Left colon (tissue), 2 donors: Measurements from ENCODE around the gene KCNK7. TPM values are rescaled to one million over a fixed set of nuclear protein-coding genes. Genes with fewer than 3 reads are reported as not detected.
A peak's percentile ranks its signal among the peaks of the same experiment; 100 is the strongest.
"Not testable (repeated sequence)": the region's sequence is repeated elsewhere in the genome, so short reads cannot be mapped to it uniquely, and the experiment has no call there.

Experiments used
- ATAC-seq: fragments of 200-7000 bp; cut with Tn5 transposase; one replicate; pipeline ENCODE4 v1.9.1; 2020; ENCODE audit warnings: mild to moderate bottlenecking, moderate library complexity
- DNase-seq, 2 donors: peaks; one replicate each; pipeline ENCODE4 v3.0.0-alpha.2; 2020
- intact Hi-C, 2 donors: fragments of 100-400 bp; cut with DNase I in 1 of 2; cut with micrococcal nuclease in 1 of 2; formaldehyde crosslinking; loops; one replicate each; pipeline versions ENCODE4 v1.11.2 to v1.14.0; 2022; cut with DNase I, micrococcal nuclease
- long read RNA-seq: library from polyadenylated mRNA; unstranded; transcript quantifications from one replicate; pipeline ENCODE4 v2.0.0, GENCODE V29; 2021
- total RNA-seq, 2 donors: library from RNA; stranded (reverse); fragmentation: NEBNext Ultra II Directional; extraction: Animal tissue kit (Norgen Biotek cat#: 25700); gene quantifications; one replicate each; pipeline ENCODE4 v1.2.1, GENCODE V29; 2021
- donor health status: DM: no; HTN: no; CAD: no.
- donor health status: DM: yes; HTN: yes; CAD: no.

The KCNK7 gene
- 1 to 10 TPM in 1 of 2 donors, under 1 TPM in 1; 0.40 to 1.3 TPM for total RNA-seq
- long read RNA-seq = 0 reads

DNA sequence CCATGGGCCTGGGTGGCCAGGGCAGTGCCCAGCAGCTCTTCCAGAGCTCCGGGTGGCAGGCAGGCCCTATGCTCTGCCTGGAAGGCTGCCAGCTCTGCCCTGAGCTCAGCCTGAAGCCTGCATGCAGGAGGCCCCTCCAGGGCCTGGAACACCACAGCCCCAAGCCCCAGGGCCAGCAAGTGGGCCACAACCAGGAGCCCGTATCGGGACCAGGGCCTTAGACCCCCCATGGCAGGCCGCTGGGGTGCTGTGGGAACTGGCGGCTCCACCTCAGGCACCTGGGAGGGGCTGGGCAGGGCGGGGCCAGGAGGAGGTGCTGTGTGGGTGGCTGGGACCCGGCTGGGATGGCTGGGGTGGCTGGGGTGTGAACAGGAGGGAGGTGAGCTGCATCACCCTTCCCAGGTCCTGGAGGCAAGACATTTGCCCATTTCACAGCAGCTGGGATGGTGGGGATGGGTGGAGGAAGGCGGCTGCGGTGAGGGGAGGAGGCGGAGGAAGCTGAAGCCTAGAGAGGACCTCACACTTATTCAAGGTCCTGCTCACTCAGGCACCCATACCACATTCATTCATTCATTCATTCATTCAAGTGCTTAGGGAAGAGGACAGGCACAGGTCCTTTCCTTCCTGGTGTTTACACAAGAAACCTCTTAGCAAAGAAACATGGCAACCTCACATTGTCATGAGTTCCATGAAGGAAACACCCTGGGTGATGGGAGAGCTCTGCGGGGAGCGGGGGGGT lies at the start of gene KCNK7:
Gene KCNK7, minus strand, starts transcription at position 258 of the 739 bp plus-strand sequence. Its CDS starts 28 bp downstream, at position 230.
- intact Hi-C loops = no loop called here
- DNase-seq = peak in 1 of 2 donors; percentile 47
- peak; percentile 39 for ATAC-seq

GRCh38 chr11:65644837-65645236 lies 49.2 kb upstream of the KCNK7 start:
- intact Hi-C loops = no loop called here
- DNase-seq (no peak), ATAC-seq (no peak)

DNA sequence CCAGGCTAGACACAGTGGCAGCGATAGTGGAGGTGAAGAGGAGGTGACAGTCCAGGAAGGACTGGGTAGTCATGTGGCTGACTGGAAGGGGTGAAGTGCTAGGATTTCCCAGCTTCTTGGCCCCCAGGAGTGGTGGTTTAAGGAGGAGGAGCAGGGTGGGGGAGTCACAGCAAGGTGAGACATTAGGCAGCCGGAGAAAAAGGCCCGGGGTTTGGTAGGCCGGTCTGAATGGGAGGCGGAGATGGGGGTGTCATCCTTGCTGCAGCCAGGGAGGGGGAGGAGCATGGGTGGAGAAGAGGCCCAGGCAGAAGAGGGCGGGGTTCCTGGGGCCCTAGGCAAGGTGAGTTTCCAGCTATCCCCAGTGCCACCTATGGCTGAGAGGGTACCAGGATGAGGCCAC lies 48.4 kb upstream of the KCNK7 start:
- ATAC-seq (peak; percentile 38), DNase-seq (peak in 1 of 2 donors; percentile 42)
- intact Hi-C loops = no loop called here

DNA sequence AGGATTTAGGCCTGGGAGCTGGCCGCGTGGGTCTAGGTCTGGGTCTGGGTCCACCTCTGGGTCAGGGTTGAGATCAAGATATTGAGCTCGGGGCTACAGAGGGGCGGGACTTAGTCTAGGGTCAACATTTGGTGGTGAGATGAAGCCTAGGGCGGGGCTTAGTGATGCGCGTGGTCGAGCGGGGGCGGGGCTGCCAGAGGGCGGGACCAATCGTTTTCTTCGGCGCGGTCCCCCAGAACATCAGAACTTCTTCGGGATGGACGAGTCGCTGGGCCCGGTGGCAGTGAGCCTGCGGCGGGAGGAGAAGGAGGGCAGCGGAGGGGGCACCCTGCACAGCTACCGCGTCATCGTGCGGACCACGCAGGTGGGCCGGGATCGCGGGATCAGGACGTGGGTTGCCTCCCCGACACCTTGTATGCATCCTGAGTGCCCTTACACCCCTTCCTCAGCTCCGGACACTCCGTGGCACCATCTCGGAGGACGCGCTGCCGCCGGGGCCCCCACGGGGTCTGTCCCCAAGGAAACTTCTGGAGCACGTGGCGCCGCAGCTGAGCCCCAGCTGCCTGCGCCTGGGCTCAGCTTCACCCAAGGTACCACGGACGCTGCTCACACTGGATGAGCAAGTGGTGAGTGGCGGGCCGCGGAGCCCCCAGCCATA lies 46.5 kb upstream of the KCNK7 start:
- DNase-seq (no peak), ATAC-seq (no peak)
- intact Hi-C loops = no loop called here

DNA sequence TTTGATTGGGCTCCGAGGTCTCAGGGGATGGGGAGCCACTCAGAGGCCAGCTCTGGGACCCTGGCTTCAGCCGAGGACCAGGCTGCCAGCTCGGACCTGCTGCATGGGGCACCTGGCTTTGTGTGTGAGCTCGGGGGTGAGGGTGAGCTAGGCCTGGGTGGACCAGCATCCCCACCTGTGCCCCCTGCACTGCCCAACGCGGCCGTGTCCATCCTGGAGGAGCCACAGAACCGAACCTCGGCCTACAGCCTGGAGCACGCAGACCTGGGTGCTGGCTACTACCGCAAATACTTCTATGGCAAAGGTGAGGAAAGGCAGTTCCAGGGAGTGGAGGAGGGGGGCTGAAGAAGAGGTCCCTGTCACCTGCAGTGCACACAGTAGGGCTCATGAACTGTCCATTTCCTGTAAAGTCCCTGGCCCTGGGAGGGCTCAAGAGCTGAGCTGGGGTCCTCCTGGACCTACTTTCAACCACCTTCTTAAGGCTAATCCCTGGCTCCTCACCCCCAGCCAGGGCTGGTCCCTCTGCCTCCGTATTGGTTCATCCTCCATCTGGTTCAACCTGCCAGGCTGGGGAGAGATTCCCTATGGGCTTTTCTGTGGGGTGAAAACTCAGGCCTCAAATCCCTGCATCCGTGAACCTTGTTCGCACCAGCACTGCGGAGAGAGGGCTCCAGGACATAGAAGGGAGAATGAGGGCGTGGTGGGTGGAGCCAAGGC lies 45.9 kb upstream of the KCNK7 start:
- ATAC-seq (no peak), DNase-seq (no peak)
- intact Hi-C loops = no loop called here

DNA sequence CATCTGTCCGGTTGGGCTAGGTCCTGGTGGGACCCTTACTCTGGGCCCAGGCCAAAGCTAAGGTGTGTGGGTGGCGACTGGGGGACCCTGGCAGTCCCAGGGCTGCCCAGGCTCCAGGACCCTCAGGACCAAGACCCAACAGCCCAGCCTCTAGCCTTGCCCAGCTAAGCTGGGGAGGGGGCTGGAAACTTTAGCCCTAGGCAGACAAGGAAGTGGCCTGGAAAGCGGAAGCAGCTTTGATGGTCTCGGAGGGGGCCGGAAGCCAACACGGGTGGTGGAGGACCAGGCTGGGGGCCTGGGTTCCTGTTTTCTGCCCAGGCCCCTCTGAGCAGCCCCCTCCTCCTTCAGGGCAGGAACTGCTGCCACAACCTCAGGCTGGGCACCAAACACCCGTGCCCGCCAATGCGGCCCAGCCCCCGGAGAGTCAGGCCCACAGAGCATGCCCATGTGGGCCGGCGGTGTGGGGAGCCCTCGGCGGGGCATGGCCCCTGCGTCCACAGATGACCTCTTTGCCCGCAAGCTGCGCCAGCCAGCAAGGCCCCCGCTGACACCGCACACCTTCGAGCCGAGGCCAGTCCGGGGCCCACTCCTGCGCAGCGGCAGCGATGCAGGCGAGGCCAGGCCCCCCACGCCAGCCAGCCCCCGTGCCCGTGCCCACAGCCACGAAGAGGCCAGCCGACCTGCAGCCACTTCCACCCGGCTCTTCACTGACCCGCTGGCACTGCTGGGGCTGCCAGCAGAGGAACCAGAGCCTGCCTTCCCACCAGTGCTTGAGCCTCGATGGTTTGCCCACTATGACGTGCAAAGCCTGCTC lies 45.1 kb upstream of the KCNK7 start:
- ATAC-seq = no peak
- peak; percentile 64 to 66 for DNase-seq
- intact Hi-C loops = no loop called here

- intact Hi-C loops = no loop called here
- ATAC-seq = no peak
- peak in 1 of 2 donors; percentile 57 for DNase-seq
Observed at GRCh38 chr11:65639623-65640482, 44.3 kb upstream of the KCNK7 start.

DNA sequence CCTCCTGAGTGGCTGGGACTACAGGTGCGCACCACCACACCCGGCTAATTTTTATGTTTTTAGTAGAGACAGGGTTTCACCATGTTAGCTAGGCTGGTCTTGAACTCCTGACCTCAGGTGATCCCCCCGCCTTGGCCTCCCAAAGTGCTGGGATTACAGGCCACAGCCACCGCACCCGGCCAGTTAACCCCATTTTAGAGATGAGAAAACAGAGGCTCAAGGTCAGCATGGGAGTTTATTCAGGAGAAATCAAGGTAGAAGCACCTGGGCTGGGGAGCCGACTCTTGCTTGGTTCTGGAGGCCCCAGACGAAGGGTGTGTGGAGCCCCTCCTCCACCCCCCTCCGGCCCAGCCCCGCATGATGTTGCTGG lies 43.6 kb upstream of the KCNK7 start:
- intact Hi-C loops, DNase-seq, ATAC-seq: not testable (repeated sequence)

- ATAC-seq (peak; percentile 89), DNase-seq (peak; percentile 64 to 77)
- intact Hi-C loops = no loop called here
Observed at GRCh38 chr11:65637794-65638419, 42.3 kb upstream of the KCNK7 start, which contains the start of gene SIPA1. Gene SIPA1 (plus strand): TSS chr11:65638101. CDS start chr11:65640922, 2,821 bp downstream.

GRCh38 chr11:65637032-65637557 lies 41.5 kb upstream of the KCNK7 start:
- ATAC-seq (no peak), DNase-seq (no peak)
- intact Hi-C loops = no loop called here

DNA sequence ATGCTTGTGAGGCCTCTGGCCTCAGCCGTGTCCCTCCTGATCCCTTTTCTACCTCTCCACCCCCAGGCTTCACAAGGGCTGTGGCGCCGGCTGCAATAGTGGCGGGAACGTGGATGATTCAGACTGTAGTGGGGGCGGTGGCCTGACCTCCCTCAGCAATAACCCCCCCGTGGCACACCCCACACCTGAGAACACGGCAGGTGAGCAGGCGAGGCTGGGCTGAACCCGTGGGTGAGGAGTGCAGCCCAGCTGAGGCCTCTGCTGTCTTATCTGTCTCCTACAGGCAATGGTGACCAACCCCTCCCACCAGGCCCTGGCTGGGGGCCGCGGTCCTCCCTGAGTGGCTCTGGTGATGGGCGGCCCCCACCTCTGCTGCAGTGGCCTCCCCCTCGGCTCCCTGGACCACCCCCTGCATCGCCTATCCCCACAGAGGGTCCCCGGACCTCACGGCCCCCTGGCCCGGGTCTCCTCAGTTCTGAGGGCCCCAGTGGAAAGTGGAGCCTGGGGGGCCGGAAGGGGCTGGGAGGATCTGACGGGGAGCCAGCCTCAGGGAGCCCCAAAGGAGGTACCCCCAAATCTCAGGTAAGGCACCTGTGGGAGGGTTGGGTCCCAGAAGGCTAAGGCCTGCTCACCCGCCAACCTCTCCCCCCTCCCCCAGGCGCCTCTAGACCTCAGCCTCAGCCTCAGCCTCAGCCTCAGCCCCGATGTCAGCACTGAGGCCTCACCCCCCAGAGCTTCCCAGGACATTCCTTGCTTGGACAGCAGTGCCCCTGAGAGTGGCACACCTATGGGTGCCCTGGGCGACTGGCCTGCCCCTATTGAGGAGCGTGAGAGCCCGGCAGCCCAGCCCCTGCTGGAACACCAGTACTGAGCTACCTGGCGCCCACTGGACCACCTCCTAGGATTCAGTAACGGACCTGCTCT lies 40.8 kb upstream of the KCNK7 start:
- intact Hi-C loops = no loop called here
- ATAC-seq (no peak), DNase-seq (no peak)

GRCh38 chr11:65634905-65635731 lies 39.5 kb upstream of the KCNK7 start:
- intact Hi-C loops = no loop called here
- DNase-seq = no peak
- no peak for ATAC-seq

DNA sequence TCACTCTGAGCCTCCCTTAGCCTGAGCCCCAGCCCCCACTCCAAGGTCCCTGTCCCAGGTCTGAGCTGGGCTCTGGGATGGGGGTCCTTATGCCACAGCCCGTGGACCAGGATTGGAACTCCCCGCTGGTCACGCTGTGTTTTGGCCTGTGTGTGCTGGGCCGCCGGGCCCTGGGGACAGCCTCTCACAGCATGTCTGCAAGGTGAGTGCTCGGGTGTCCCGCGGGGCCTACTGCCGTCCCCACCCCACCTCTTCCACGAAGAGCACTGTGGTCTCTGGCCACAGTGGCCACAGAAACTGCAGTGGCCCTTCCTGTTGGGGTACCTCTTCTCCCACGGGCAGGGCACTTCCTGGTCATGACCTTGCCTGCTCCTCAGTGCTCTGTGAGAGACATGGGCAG lies 38.8 kb upstream of the KCNK7 start:
- ATAC-seq (no peak), DNase-seq (no peak)
- intact Hi-C loops = no loop called here

GRCh38 chr11:65634109-65634436 lies 38.5 kb upstream of the KCNK7 start:
- intact Hi-C loops = no loop called here
- DNase-seq = no peak
- ATAC-seq = no peak

DNA sequence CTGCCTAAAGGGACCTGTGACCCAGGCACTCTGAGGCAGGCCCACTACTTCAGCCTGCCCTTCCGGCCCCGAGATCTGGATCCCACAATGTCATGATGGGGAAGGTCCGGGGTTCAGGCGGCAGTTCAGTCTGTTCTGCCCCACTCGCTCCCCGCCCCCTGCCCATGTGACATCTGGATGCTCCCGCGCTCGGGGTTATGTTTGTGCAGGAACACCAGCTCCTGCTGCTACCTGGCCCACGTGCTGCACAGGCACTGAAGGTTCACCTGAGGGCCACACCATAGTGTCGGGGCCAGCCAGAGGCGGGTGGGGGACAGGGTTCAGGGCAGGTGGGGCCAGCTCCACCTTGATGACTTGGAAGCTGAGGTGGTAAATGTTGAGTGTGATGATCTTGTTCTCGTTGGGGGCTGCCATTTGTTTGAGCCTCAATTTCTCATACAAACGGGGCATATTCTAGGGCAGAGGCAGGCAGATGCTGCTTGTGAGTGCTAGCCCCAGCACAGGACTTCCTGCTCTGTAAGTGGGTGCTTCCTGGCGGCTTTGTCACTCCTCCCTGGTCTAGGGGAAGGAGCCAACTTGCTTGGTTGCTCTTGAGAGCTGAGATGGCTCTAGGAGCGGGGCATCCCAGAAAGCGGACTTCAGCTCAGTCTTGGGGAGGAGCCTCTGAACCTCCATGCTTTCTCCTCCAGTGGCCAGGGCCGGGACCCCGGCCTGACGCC lies 37.9 kb upstream of the KCNK7 start:
- intact Hi-C loops = no loop called here
- ATAC-seq (no peak), DNase-seq (no peak)
